EL (cell line): ENCODE data around the gene COL1A1.

Experiments
- DNase-seq: peaks from one replicate; pipeline ENCODE4 v3.0.0-alpha.2; 2016

COL1A1 gene

DNA sequence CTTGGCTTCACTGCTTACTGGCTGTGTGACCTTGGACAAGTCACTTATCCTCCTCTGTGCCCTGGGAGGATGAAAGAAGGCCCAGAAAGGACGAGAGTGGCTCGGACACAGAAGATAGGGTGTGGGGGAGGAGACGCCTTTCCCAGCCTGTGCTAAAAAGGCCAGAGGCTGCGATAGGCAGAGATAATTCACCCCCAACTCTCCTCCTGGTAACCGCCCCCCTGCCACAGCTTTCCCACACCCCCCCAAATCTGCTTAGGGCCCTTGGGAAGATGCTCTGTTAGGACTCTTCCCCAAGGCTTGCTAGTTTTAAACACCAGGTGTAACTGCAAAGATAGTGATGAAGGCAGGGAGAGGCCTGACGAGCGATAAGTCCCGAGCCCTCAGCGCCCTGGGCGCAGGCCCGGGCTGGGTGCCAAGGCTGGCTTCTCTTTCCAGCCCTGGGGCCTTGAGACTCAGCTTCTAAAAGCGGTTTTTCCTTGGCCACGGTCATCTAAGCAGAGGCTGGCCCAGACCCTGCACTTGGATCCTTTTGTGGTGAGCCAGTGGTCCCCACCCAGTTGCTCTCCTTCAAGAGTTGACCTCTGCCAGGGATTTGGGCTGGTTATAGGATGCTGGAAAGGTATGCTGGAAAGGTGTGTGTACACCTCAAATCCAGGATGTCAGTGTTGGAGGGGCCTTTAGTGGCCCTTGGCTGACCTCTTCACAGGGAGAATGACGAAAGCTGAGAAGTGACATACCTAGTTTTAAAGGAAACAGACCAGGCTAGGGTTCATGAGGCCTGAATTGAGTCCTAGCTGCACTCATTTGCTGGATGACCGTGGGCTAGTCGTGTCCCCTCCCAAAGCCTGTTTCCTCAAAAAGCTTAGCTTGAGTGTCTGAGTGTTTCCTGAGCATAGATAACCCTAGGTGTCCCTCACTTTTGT is 47.5 kb downstream of the COL1A1 start:
- DNase-seq, result no peak

DNA sequence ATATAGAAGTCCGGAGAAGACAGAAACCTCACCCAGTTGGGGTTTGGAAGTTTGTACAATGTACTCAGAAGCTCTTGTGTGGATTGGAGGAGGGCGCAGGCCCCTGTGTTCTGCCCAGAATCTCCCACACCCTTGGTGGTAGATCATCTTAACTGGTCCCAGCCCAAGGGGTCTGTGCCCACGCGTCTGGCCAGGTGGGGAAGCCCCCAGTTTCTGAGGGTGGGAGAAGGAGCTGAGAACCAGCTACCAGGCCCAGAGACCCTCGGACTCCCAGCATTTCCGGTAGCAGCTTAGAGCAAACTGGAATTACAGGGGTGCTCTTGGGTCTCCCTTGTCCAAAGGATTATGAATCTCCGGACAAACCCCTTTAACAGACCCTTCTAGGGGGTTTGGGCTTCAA is 48.7 kb downstream of the COL1A1 start:
- DNase-seq, result no peak

DNA sequence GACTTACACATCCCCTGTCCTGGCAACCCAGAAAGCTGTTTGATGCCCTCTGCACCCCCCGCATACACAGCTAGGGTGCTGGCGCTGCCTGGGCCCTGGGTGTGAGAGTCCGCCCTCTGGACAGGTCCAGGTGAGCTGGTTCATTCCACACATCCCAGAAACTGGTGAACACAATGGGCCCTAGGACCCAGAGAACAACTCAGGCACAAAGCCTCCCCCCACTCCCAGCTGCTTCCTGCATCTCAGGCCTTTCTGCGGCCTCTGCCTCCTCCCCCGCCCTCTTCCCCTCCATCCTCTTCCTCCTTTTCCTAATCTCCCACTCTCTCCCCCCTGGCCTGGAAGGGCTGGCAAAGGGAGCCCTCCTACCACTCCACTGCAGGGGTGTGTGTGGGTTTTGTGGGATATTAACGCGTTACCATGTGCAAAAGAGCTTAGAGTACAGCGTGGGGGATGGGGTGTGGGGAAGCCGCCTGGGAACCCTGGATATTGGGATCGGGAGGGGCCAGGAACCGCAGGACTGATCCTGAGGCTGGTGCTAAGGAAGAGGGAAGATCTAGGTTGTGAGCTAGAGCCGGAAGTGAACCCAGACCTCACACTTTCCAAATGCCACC is 49.4 kb downstream of the COL1A1 start:
- peak; percentile 93 for DNase-seq

DNA sequence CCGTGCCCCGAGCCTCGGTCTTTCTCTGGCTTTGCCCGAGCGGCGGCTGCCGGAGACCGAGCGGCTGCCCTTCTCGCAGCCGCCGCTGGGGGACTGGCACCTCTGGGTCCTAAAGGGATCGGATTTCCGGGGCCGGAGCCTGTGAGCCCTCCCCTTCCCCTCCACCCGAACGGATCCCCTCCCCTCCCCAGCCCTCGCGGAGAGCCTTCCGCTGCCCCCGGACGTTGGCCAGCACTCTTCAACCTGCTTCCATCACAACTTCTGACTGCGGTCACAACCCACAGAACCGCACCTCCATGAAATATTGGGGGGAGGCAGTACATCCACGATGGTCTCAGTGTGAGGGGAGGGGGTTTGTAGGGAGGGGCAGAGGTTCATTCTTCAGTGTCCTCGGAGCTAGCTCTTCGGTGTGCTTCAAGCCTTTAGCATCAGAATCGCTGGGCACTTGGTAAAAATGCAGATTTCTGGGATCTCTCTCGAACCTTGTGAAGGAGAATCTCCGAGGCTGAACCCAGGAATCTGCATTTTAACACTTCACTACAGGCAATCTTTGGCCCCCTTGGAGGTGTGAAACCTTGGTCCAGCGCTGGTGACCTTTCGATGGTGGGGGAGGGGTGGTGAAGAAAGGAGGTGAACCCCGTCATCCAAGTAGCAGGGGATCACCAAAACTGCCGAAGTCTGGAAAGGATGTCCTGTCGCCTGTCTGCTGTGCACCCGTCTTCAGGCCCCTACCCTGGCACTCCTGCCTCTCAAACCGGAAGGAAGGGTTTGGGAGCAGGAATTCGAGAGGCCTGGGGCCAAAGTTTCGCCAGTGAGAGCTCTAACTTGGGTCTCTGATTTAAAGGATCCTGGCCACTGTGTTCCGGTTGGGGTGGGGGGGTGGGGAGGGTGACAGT is 50.1 kb downstream of the COL1A1 start:
- peak; percentile 94 for DNase-seq

DNA sequence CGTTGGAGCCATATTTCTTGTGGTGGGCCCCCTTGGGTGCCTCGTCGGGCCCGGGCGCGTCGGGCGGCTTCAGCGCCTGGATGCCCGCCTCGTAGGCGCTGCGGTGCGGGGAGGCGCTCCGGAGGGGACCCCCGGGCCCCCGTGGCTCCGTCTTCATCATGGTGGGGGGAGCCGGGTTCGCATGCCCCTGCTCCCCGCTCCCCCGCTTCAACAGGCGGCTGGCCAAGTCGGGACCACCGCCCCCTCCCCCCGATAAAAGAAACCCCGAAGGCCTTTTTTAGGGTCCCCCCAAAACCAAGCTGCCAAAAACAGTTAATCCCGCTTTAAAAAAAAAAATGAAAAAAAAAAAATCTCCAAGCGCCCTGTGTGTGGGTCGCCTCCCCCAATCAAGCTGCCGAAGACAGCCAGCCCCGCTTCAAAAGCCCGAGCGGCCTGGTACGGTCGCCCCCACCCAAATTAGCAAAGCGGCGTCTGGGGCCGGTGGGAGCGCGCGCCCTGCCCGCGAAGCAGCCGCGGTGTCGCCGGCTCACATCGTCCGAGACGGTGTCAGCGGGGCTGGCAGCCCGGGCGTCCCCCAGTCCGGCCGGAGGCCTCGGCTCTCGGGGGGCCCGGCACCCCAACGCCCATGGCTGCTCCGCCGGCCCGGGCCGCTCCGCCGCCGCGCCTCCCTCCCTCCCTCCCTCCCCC is 50.9 kb downstream of the COL1A1 start, which contains the start of gene PPP1R9B:
Gene PPP1R9B (minus strand): TSS at position 324 of the 687 bp plus-strand sequence. CDS start 164 bp downstream, at position 160.
- no peak for DNase-seq

DNA sequence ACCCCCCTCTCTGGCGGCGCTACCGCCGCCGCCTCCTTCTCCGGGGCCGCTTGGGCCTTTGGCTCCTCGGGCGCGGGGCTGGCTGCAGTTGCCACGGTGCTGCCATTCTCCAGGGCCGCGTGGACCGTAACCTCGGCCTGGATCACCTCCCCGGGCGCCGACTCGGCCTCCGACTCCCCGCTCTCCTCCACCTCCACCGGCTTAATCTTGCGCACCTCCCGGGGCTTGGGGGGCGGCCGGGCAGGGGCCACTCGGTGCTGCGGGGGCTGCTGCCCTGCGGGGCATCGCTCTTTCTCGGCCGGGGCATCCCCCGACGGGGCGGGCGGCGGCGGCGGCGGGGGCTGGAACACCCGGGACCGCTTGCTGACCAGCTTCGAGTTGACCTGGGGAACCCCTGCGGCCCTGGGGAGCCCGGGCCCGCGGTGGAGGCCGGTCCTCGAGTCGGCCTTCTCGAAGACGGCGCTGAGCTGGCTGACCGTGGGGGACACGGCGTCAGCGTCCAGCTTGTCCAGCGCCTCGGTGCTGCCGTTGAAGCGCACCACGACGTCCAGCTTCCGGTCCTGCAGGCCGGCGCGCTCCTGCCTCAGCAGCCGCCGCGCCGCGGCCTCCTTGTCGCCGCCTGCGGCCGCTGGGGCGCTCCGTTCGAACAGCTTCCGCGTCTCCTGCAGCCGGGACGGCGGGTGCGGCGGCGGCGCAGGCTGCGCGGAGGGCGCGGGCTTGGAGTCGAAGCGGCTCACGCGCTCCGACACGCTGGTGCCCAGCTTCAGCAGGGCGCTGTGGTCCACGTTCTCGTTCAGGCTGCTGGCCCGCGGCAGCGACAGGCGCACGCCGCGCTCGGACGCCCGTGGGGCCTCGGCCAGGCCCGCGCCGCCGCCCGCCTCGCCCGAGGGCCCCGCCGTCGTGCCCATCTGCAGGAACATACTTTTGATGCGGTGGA is 51.7 kb downstream of the COL1A1 start:
- DNase-seq, result peak; percentile 65

DNA sequence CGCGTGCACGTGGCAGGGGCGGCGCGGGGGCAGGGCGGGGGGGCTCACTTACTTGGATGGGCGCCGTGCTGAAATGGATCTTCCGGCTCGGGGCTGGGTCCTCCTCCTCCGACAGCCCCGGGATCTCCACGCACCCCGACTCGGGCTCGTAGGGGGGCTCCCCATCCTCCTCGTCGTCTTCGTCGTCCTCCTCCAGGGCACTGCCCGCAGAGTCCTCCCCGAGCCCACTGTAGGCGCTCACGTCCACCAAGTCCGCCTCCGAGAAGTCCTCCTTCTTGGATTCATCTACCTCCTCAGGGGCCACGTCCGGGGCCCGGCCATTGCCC is 52.4 kb downstream of the COL1A1 start:
- DNase-seq, result peak; percentile 64

DNA sequence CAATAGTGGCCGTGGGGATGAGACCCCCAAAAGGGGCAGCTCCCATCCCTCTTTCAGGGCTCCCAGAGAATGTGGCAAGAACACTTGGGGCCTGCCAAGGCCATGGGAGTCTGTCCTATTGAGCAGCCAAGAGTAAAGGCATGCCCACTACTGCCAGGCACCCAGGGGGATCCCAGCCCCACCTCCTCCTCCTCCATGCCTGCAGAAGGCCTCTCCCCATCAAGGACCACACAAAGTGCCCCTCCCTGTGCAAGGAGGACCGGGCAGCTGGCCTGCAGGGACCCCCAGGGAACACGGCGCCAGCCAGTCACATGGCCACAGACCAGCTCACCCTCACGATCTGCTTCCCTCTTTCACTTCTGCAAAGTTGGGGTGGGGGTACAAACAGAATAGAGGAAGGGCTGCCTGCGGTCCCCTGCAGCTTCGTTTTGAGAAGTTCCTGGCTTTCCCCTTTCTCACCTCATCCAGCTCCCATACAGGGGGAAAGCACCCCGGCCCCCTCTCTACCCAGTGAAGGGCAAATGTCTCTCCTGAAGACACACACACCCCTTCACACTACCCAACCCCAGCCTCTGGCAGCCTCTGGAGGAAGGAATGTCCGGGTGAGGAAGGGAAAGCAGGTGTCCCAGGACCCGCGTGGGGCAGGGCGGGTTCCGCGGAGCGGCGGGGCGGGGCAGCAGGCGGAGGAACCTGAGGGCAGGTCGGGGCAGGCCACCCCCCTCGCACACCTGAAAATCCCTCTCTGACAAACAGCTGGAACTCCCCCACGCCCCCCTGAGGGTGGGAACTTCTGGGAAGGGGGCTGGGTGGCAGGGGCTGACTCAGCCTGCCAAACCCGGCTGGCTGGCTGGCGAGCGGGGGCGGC is 53.0 kb downstream of the COL1A1 start:
- DNase-seq, result peak; percentile 66

DNA sequence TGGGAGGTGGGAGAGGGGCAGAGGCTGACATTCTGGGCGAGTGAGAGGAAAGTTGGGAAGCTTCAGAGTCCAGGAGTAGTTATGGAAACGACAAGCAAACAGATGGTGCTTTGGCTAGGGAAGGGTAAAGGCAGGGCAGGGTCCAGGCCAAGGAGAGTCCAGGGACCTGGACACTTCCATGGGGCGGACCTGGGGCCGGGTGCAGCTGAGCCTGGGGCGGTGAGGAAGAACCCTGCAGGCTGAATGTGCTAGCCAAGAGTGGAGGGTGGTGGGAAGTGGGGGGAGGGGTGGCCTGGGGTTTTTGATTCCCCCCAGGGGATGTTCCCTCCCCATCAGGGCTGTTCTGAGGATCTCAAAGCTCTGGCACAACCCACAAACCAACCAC is 53.6 kb downstream of the COL1A1 start:
- DNase-seq, result peak; percentile 42

DNA sequence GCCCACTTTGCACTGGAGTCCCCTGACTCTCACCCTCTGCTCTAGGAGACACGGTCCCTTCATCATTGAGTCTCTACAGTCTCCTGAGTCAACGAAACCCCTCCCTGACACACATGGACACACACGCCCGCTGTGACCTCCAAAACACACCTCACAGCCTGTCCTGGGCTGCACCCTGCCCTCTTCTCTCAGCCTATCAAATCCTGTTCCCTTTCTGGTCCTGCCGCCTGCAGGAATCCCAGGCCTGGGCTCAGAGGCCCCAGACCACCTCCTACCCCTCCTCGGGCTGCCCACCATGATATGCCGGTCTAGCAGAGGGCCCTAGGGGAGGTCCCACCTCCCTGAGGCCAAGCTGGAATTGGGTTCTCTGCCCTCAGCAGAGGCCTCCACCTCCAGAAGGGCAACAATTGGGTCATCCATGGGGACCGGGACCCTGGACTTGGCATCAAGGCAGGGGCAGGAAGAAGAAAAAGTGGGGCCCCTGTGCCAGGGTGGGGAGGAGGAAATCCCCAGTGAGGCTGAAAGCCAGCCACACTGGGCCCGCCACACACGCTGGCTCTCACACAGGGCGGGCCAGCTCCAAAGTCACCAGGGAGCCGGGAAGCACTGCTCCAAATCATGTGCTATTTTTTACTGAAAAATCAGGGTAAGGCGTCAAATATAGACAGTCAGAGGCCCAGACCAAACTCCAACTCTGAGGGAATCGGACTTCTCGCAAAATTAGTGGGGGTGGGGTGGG is 54.3 kb downstream of the COL1A1 start:
- no peak for DNase-seq

DNA sequence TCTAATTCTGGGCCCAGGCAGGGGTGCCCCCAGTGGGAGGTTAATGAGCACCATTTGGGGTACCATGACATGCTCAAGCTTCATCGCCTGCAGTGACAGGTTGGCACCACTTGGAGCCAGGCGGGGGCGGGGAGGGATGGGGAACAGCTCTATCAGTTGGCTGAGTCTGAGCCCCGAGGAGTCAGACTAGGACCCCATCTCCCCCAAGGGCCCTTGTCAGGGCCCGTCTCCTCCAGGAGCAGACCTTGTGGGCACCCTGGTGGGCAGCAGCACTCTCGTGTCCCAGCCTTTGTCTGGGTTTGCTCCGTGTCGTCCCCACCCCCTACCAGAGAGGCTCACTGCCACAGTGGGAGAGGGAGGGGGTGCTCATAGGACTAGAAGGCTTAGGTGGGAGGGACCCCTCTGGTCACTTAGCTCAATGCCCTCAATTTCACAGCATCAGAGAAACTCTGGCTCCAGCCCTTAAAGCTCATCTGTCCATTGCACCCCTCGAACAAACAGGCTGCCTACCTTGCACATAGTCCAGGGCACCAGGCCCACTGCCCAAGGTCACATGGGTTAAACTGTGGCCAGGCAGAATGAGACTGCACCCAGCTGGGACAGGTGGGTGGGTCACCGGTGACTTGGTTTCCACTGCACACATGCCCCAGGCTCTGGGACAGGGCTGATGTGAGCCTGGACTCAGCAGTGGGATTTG is 55.1 kb downstream of the COL1A1 start:
- no peak for DNase-seq

DNA sequence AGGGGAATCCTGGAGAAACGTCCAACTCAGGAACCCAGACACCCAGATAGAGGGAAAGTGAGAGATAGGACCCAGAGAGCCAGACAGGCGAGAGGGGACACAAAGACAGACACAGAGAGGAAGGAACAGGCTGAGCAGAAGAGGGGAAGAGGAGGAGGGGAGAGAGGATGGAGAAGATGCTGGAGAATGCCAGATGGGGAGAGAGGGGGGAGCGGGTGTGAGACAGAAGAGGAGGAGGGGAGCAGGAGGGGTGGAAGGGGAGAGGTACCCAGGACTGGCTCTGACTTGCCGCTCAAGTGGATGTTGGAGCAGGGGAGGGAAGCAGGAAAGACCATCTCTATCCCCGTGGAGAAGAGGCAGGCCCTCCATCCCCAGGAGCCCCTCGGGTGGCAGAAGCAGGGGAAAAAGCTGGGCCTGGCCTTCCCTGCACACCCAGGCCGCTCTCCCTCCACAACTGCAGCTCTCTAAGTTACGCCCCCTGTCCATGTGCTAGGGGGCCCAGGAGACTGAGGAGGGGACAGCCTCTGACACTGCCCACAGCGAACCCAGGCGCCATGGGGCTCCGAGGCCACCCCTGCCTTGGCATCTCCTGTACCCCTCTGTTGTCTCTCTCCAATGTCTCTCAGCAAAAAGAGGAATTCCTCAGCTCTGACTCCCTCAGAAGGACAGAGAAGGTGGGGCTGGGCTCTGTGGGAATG is 55.8 kb downstream of the COL1A1 start:
- no peak for DNase-seq

DNA sequence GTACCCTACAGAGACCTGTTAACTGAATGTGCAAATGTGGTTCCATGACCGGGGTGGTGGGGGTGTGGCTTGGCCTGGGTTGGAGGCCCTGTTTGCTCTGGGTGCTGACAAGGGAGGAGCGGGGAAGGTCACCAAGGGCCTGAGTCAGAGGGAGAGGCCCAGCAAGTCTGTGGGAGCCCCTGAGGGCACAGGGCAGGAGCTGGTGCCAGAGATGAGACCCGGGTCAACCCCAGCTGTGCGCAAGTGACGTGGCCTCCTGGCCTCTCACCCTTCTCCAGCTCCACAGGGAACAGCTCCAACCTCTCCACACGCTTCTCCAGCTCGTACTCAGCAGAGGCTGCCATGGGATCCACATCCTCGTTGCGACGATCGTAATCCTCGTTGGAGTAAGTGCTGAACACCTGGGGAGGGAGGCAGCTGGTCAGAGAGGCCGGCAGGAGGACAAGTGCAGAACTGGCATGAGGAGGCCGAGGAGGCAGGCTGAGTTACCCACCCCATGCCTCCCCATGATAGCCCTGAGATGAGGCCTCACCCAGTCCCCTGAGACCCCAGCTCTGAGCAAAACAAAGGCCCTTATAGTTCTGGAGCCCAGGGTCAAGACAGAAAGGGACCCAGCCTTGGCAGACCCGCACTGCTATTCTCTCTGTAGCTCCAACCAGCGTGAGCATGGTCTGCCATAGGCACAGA is 56.4 kb downstream of the COL1A1 start:
- DNase-seq, result peak; percentile 54

DNA sequence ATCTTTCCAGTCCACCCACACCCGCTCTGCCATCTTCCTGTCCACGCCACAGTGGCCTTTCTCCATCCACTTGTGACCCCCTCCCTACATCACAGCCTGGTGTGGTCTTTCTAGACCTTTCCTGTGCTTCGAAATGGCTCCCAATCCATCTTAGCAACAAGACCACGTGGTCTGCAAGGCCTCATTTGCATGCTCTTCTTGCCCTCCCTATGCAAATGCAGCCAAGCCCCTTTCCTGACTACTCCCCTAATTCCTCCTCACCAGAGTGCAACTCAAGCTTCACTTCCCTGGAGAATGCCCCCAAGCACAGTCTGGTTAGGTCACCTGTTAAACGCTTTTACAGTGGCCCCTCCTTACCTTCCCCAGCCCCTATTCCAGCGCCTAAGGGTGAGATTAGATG is 57.1 kb downstream of the COL1A1 start:
- no peak for DNase-seq

DNA sequence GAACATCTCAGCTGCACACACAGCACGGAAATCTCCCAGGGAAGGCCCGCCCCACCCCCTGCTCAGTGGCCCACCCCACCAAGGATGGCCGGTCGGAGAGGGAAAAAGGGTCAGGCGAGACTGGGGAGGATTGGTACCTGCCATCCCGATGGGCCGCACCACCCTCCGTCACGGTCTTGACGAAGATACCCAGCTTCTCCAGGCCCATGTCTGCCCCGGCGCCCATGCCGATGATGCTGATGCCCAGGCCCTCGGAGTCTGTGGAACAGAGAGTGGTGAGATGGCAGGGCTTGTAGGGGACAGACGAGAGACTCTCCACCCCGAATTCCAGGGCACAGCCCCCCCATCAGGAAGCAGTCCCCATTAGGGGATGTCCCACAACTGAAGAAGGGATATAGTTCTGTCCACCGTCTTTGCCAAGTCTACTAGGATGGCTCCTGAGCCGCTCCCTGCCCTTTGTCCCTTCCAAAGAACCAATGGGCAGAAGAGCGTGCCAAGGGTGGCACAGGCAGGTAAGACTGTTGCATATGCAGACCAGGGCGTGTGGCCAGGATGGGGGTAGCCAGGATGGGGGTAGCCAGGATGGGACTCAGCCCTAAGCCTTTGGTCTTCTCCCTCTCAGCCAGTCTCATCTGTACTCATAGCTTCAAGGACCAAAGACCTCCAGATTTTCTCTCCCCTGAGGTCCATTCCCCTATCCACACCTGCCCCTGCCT is 57.8 kb downstream of the COL1A1 start:
- DNase-seq, result no peak

DNA sequence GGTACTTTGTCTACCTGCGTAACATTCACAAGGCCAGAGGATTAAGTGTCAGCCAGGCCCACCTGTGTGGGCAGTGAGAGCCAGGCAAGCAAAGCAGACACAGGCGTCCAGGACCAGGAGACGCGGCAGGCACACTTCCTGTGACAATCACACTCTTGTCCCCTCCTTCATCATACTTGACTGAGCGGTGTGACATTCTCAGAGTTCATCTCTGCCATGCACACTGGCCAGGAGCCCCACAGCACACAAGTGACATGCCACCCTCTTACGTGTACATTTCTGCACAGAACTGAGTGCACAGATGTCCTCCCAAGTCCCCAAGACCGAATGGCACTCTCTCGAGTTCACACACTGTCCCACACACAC is 59.7 kb downstream of the COL1A1 start:
- no peak for DNase-seq

DNA sequence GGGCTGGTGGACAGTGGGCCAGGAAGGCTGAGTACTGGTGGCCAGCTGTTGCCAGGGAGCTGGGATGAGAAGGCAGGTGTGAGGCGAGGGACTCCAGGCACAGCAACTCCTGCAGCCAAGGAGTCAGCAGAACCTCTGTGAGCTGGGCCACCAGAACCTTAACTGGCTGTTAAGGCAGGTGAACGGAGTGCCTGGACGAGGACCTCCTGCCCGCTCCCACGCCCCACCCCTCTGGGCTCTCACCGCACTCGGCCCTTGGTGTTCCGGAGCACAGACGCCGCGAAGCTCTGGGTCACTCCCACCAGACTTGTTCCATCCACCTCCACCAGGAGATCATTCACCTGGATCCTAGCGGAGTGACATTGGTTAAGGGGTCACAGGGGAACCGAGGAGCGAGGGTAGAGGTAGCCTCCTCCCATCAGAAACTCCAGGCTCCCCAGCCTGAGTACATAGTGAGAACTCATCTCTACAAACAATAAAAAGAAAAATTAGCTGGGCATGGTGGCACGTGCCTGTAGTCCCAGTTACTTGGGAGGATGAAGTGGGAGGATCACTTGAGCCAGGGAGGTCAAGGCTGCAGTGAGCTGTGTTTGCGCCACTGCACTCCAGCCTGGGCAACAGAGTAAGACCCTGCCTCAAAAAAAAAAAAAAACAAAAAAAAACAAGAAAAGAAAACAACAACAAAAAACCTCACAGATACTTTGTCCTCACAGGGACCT is 60.2 kb downstream of the COL1A1 start:
- DNase-seq, result no peak
